Measurements from ENCODE around the gene TSEN15. TPM values are rescaled to one million over a fixed set of nuclear protein-coding genes. Genes with fewer than 3 reads are reported as not detected.
"Not testable (repeated sequence)": the region's sequence is repeated elsewhere in the genome, so short reads cannot be mapped to it uniquely, and the experiment has no call there.

TSEN15 gene
- total and polyA plus RNA-seq, 10 of the 15 experiments (the other 5 are each of a cell fraction or from before 2014, with no cell fraction given), result 21.1 to 136 (median 70.2) TPM

- TF ChIP-seq, protein P1, sequence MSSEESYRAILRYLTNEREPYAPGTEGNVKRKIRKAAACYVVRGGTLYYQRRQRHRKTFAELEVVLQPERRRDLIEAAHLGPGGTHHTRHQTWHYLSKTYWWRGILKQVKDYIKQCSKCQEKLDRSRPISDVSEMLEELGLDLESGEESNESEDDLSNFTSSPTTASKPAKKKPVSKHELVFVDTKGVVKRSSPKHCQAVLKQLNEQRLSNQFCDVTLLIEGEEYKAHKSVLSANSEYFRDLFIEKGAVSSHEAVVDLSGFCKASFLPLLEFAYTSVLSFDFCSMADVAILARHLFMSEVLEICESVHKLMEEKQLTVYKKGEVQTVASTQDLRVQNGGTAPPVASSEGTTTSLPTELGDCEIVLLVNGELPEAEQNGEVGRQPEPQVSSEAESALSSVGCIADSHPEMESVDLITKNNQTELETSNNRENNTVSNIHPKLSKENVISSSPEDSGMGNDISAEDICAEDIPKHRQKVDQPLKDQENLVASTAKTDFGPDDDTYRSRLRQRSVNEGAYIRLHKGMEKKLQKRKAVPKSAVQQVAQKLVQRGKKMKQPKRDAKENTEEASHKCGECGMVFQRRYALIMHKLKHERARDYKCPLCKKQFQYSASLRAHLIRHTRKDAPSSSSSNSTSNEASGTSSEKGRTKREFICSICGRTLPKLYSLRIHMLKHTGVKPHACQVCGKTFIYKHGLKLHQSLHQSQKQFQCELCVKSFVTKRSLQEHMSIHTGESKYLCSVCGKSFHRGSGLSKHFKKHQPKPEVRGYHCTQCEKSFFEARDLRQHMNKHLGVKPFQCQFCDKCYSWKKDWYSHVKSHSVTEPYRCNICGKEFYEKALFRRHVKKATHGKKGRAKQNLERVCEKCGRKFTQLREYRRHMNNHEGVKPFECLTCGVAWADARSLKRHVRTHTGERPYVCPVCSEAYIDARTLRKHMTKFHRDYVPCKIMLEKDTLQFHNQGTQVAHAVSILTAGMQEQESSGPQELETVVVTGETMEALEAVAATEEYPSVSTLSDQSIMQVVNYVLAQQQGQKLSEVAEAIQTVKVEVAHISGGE (CRISPR knock-in tag; IDR thresholded peaks at IDR 0.05), result no peak
- TF ChIP-seq RUNX3 (IDR thresholded peaks at IDR 0.05; ENCODE audit: low read length), result no peak
- no peak for TF ChIP-seq POU2F2 (IDR thresholded peaks at IDR 0.05; ENCODE audit: borderline replicate concordance, low read depth, low read length)
These were observed 6.7 kb upstream of the TSEN15 start (continued) for GRCh38 chr1:184044603-184045376.

- in situ Hi-C loops (cut with MboI); intact Hi-C loops (cut with micrococcal nuclease; ENCODE audit: unreplicated experiment); SMC1A ChIA-PET (ENCODE audit: uncharacterized antibody, unreplicated experiment): not testable (repeated sequence)
These were observed 4.0 kb upstream of the TSEN15 start for GRCh38 chr1:184047541-184047940.

More at GRCh38 chr1:184047541-184047940, 4.0 kb upstream of the TSEN15 start:
- H4K20me1 ChIP-seq (ENCODE audit: control insufficient read depth, insufficient read depth); DNase-seq (ENCODE audit: low read depth, low spot score); H3K4me1 ChIP-seq (ENCODE audit: control insufficient read depth, insufficient read depth, low read length); H3K79me2 ChIP-seq (ENCODE audit: control insufficient read depth, insufficient read depth, low read length); H3K27me3 ChIP-seq (replicated peaks in 1 of 2; ENCODE audit: control insufficient read depth in 2 of 2, insufficient read depth in 2 of 2, low read length in 1 of 2); H3K4me2 ChIP-seq (ENCODE audit: control insufficient read depth, insufficient read depth); FAIRE-seq; H3K4me3 ChIP-seq; H3K36me3 ChIP-seq (ENCODE audit: control insufficient read depth in 2 of 2, insufficient read depth in 2 of 2, low read length in 1 of 2); H3K9ac ChIP-seq (ENCODE audit: control insufficient read depth, insufficient read depth, low read length); ATAC-seq; H2AFZ ChIP-seq (ENCODE audit: control insufficient read depth, low read depth, low read length); H3K9me3 ChIP-seq (replicated peaks; ENCODE audit: control insufficient read depth, insufficient read depth, low read length); BruUV-seq (replicated peaks); RAD21 ChIA-PET (ENCODE audit: unreplicated experiment); POLR2A ChIA-PET; CTCF ChIA-PET; H3K27ac ChIP-seq (ENCODE audit: control insufficient read depth, insufficient read depth): not testable (repeated sequence)
- WGBS (ENCODE audit: insufficient coverage, insufficient replicate concordance, low lambda C conversion rate, missing lambda C conversion rate), result 43% methylated on average over 3 of the region's 5 CpGs
